GM12878 (cell line): ENCODE data around the gene CFAP161. TPM values are rescaled to one million over a fixed set of nuclear protein-coding genes. Genes with fewer than 3 reads are reported as not detected.

Experiments
- CEBPB ChIP-seq, 2 experiments: fragments of 150-350 bp in 1 of 2; IDR thresholded peaks; 2 replicates each; pipeline ENCODE4 v1.6.1; 2012 to 2014; ENCODE audit warnings: low read depth in 2 of 2, low read length in 2 of 2, borderline replicate concordance in 1 of 2, inconsistent platforms in 1 of 2
- EGR1 ChIP-seq, 2 experiments: IDR thresholded peaks; 1 replicate in 1 of 2; 2 replicates in 1 of 2; pipeline ENCODE4 v1.6.1; 2011 to 2012; ENCODE audit warnings: low read depth in 2 of 2, low read length in 2 of 2, borderline replicate concordance in 1 of 2, mild to moderate bottlenecking in 1 of 2, moderate library complexity in 1 of 2
- FOXK2 ChIP-seq: fragments of 450-650 bp; IDR thresholded peaks from 2 replicates; pipeline ENCODE4 v1.6.1; 2017; ENCODE audit warnings: mild to moderate bottlenecking, moderate library complexity
- IKZF1 ChIP-seq: fragments of 450-650 bp; conservative IDR thresholded peaks from 2 replicates; pipeline ENCODE4 v1.6.1; 2017; ENCODE audit warnings: antibody characterized with exemption, mild to moderate bottlenecking
- MTA2 ChIP-seq: fragments of 450-650 bp; IDR thresholded peaks from 2 replicates; pipeline ENCODE4 v1.6.1; 2016; ENCODE audit warnings: low read depth, mild to moderate bottlenecking, moderate library complexity
- MXI1 ChIP-seq: fragments of 150-350 bp; IDR thresholded peaks from 2 replicates; pipeline ENCODE4 v1.6.1; 2011; ENCODE audit warnings: low read depth, mild to moderate bottlenecking, inconsistent platforms, low read length, improper control_type of control experiment
- SMAD5 ChIP-seq: IDR thresholded peaks from 2 replicates; pipeline ENCODE4 v1.6.1; 2016; ENCODE audit warnings: antibody characterized with exemption, low read depth
- ZBTB33 ChIP-seq: fragments of 450-650 bp; IDR thresholded peaks from 2 replicates; pipeline ENCODE4 v1.6.1; 2017; ENCODE audit warnings: mild to moderate bottlenecking
- ZBTB4 ChIP-seq: fragments of 450-650 bp; formaldehyde crosslinking; IDR thresholded peaks from 2 replicates; pipeline ENCODE4 v1.4.0; 2022; ENCODE audit warnings: mild to moderate bottlenecking, moderate library complexity
- polyA plus RNA-seq, 11 experiments: library from polyadenylated mRNA; depleted of rRNA in 4 of 11; unstranded in 6 of 11; stranded (reverse) in 5 of 11; fragments of >200 nt; fragmentation: Nextera tagmentation in 4 of 11; fragmentation: Illumina TruSeq in 1 of 11; extraction: Ambion mirVana in 4 of 11; extraction: Trizol in 1 of 11; gene quantifications; 1 replicate in 1 of 11; 2 replicates in 10 of 11; pipeline versions ENCODE4 v1.2.1 to v1.2.3, GENCODE V29; 2011 to 2016; ENCODE audit warnings: inconsistent platforms in 2 of 11, missing spikeins in 2 of 11, low read depth in 1 of 11
- total RNA-seq, 4 experiments: library from RNA; depleted of rRNA in 3 of 4; stranded (reverse); fragments of >200 nt in 3 of 4; fragmentation: Illumina TruSeq in 1 of 4; extraction: Trizol in 1 of 4; gene quantifications; 2 replicates each; pipeline versions ENCODE4 v1.2.1 to v1.2.3, GENCODE V29; 2013 to 2021

Gene CFAP161
- total and polyA plus RNA-seq, 10 of the 15 experiments (the other 5 are each of a cell fraction or from before 2014, with no cell fraction given): 0.31 TPM; not detected in 9

- TF ChIP-seq ZBTB4 (no peak), MTA2 (no peak), ZBTB33 (no peak), FOXK2 (no peak), IKZF1 (no peak), EGR1 (IDR thresholded peaks at IDR 0.05; ENCODE audit: borderline replicate concordance in 1 of 2, low read depth in 2 of 2, low read length in 2 of 2) (no peak), MXI1 (no peak), CEBPB (IDR thresholded peaks at IDR 0.05; ENCODE audit: borderline replicate concordance in 1 of 2, low read depth in 2 of 2, low read length in 2 of 2) (no peak), SMAD5 (no peak)
Observed at GRCh38 chr15:81113204-81113657, 20.8 kb upstream of the CFAP161 start (continued).
